A549 (cell line): ENCODE results near the gene CYP27B1. TPM values are rescaled to one million over a fixed set of nuclear protein-coding genes. Genes with fewer than 3 reads are reported as not detected.

Experiments
- ATAC-seq, 2 experiments: fragments of 200-7000 bp in 1 of 2; fragments of >200 bp in 1 of 2; cut with Nextera tagmentation in 1 of 2; cut with Tn5 transposase in 1 of 2; 3 replicates each; pipeline versions ENCODE4 v1.8.0 to v1.9.1; 2018 to 2020; ENCODE audit warnings: mild to moderate bottlenecking in 1 of 2, moderate library complexity in 1 of 2
- CTCF ChIA-PET: fragments of 300-600 bp; sonication (Branson Sonifier 250); formaldehyde crosslinking; extraction: SDS; loops from one replicate; lab custom pipeline; 2021; ENCODE audit warnings: antibody characterized with exemption, inconsistent platforms; lab: Yijun Ruan, JAX
- POLR2A ChIA-PET: fragments of 350-600 bp; formaldehyde crosslinking; extraction: SDS; loops from one replicate; lab custom pipeline; 2021; ENCODE audit warnings: antibody characterized with exemption, inconsistent platforms; lab: Yijun Ruan, JAX
- DNase-seq, 2 experiments: peaks; one replicate each; pipeline versions ENCODE4 v3.0.0 to v3.0.0-alpha.2; 2011 to 2016; ENCODE audit warnings: low read depth in 1 of 2, low spot score in 1 of 2
- FAIRE-seq: peaks from 2 replicates; lab custom pipeline; 2011; peaks lifted over from hg19 to GRCh38; lab: Jason Lieb, UNC
- H3K27ac ChIP-seq, 2 experiments: fragments of >200 bp; sonication (Bioruptor Twin); formaldehyde crosslinking; 3 replicates each; pipeline ENCODE4 v1.5.1; 2016 to 2017
- H3K4me1 ChIP-seq: fragments of >200 bp; sonication (Bioruptor Twin); formaldehyde crosslinking; 3 replicates; pipeline ENCODE4 v1.6.1; 2016
- H3K4me2 ChIP-seq: fragments of >200 bp; sonication (Bioruptor Twin); formaldehyde crosslinking; 3 replicates; pipeline ENCODE4 v1.6.1; 2016
- H3K4me3 ChIP-seq: fragments of >200 bp; sonication (Bioruptor Twin); formaldehyde crosslinking; 3 replicates; pipeline ENCODE4 v1.5.1; 2016
- H3K9me3 ChIP-seq: fragments of >200 bp; sonication (Bioruptor Twin); formaldehyde crosslinking; 3 replicates; pipeline ENCODE4 v1.6.1; 2016
- CBX2 ChIP-seq: fragments of 200-600 bp; sonication (generic); IDR thresholded peaks from 2 replicates; pipeline ENCODE4 v1.6.1; 2016; ENCODE audit warnings: low read depth, mild to moderate bottlenecking, borderline replicate concordance
- CHD2 ChIP-seq: fragments of 150-350 bp; IDR thresholded peaks from 2 replicates; pipeline ENCODE4 v1.6.1; 2014; ENCODE audit warnings: low read length; ENCODE audit not compliant: partially characterized antibody
- FOXS1 ChIP-seq: fragments of 250-450 bp; sonication (Bioruptor Pico); IDR thresholded peaks from 2 replicates; pipeline ENCODE4 v1.5.0; 2020; ENCODE audit warnings: mild to moderate bottlenecking, moderate library complexity
- HEYL ChIP-seq: fragments of 250-450 bp; sonication (Bioruptor Pico); IDR thresholded peaks from 2 replicates; pipeline ENCODE4 v1.8.0; 2021; ENCODE audit warnings: mild to moderate bottlenecking, moderate library complexity
- HOXB13 ChIP-seq: fragments of 250-450 bp; sonication (Bioruptor Pico); IDR thresholded peaks from 2 replicates; pipeline ENCODE4 v1.5.0; 2020; ENCODE audit warnings: low read depth, mild to moderate bottlenecking, moderate library complexity
- PHF8 ChIP-seq: fragments of 200-600 bp; sonication (generic); IDR thresholded peaks from 2 replicates; pipeline ENCODE4 v1.6.1; 2016; ENCODE audit warnings: low read depth, mild to moderate bottlenecking, antibody characterized with exemption, moderate library complexity, borderline replicate concordance
- POLR2A ChIP-seq: IDR thresholded peaks from 2 replicates; pipeline ENCODE4 v1.6.1; 2012; ENCODE audit warnings: mild to moderate bottlenecking, low read length
- RAD21 ChIP-seq, 2 experiments: fragments of >200 bp in 1 of 2; sonication (Bioruptor Twin) in 1 of 2; formaldehyde crosslinking in 1 of 2; IDR thresholded peaks in 1 of 2; conservative IDR thresholded peaks in 1 of 2; 2 replicates in 1 of 2; 3 replicates in 1 of 2; pipeline ENCODE4 v1.6.1; 2012 to 2018; ENCODE audit warnings: inconsistent platforms in 1 of 2
- SMC3 ChIP-seq: fragments of >200 bp; sonication (Bioruptor Twin); formaldehyde crosslinking; IDR thresholded peaks from 3 replicates; pipeline ENCODE4 v1.6.1; 2018; ENCODE audit warnings: inconsistent platforms
- SREBF2 ChIP-seq: fragments of 450-650 bp; IDR thresholded peaks from 2 replicates; pipeline ENCODE4 v1.6.1; 2014; ENCODE audit warnings: mild to moderate bottlenecking, moderate library complexity
- TFCP2L1 ChIP-seq: fragments of 250-450 bp; sonication (Bioruptor Pico); IDR thresholded peaks from 2 replicates; pipeline ENCODE4 v1.5.0; 2021; ENCODE audit warnings: mild to moderate bottlenecking
- TP53 ChIP-seq: fragments of 250-450 bp; sonication (Bioruptor Pico); IDR thresholded peaks from 2 replicates; pipeline ENCODE4 v1.5.0; 2021; ENCODE audit warnings: mild to moderate bottlenecking, moderate library complexity
- ZC3H11A ChIP-seq: fragments of 450-650 bp; IDR thresholded peaks from 2 replicates; pipeline ENCODE4 v1.6.1; 2014; ENCODE audit warnings: antibody characterized with exemption, mild to moderate bottlenecking
- WGBS: methylation state at CpG from one replicate; pipeline ENCODE4 v1.1.6; 2017; ENCODE audit errors: missing lambda C conversion rate; 5-methylcytosine and 5-hydroxymethylcytosine counted together
- polyA plus RNA-seq, 4 experiments: library from polyadenylated mRNA; depleted of rRNA in 3 of 4; stranded (reverse); fragments of >200 nt; fragmentation: RNase III in 1 of 4; extraction: RNeasy Plus Mini Kit Qiagen cat#74134 plus additional on column Dnase treatment in 1 of 4; gene quantifications; 2 replicates in 3 of 4; 3 replicates in 1 of 4; pipeline ENCODE4 v1.2.3, GENCODE V29; 2011 to 2017
- TF ChIP-seq, protein P1 (sequence below): fragments of 150-350 bp; IDR thresholded peaks from 2 replicates; pipeline ENCODE4 v1.6.1; 2014; ENCODE audit warnings: low read depth, mild to moderate bottlenecking, low read length
- TF ChIP-seq, protein P2 (sequence below): IDR thresholded peaks from 2 replicates; pipeline ENCODE4 v1.6.1; 2012
- TF ChIP-seq, protein P3 (sequence below): IDR thresholded peaks from 2 replicates; pipeline ENCODE4 v1.6.1; 2012; ENCODE audit warnings: low read depth, borderline replicate concordance
- TF ChIP-seq, protein P4 (sequence below): fragments of >200 bp; sonication (Bioruptor Twin); formaldehyde crosslinking; IDR thresholded peaks from 3 replicates; pipeline ENCODE4 v1.6.1; 2016
- TF ChIP-seq, protein P5 (sequence below): fragments of >200 bp; sonication (Bioruptor Twin); formaldehyde crosslinking; IDR thresholded peaks from 3 replicates; pipeline ENCODE4 v1.5.1; 2016

The CYP27B1 gene
- polyA plus RNA-seq, 2 of the 4 experiments (the other 2 are of a cell fraction), result 1.9 to 2.3 TPM

DNA sequence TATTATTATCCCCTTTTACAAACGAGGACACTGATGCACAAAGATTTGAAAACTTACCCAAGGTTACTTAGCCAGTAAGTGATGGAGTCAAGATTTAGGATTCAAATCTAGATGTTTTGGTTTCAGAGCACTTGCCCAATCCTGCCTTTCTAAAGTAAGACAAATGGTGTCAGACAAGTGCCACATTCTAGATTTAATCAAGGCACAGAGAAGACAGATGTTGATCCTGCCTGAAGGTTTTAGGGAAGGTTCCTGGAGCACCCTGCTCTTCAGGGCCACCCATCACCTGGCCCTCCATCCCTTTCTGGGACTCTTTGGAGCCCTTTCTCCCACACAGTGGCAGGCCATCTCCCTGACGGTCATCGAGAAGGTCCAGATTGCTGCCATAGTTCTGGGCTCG lies 9.1 kb downstream of the CYP27B1 start:
- H3K27ac ChIP-seq, result no peak overlapping the region
- peaks cover 26% of the 10 kb centered on the region for H3K4me1 ChIP-seq
- H3K4me2 ChIP-seq, result no peak overlapping the region
- 72% methylated on average over 4 of the region's 4 CpGs for WGBS
- FAIRE-seq (no peak), DNase-seq (no peak), ATAC-seq (no peak)
- no peak overlapping the region for H3K4me3 ChIP-seq
- H3K9me3 ChIP-seq, result no peaks in the 10 kb centered on the region
- ChIA-PET POLR2A (no interaction called here), CTCF (interaction anchor here (1.3 to 2.9 kb wide), 6 partner anchors 13 to 101 kb away, joined by 3 to 22 read pairs (median 8); partner anchors contain the start of gene TSPAN31)
- TF ChIP-seq FOXS1 (CRISPR knock-in tag) (no peak), CBX2 (no peak), SREBF2 (no peak), RAD21 (conservative IDR thresholded peaks at IDR 0.05 in 1 of 2, IDR thresholded peaks at IDR 0.05 in 1 of 2) (no peak), TFCP2L1 (CRISPR knock-in tag) (no peak), HOXB13 (CRISPR knock-in tag) (no peak), PHF8 (no peak), SMC3 (no peak), HEYL (CRISPR knock-in tag) (no peak), CHD2 (no peak), ZC3H11A (no peak)
- TF ChIP-seq, protein P1, sequence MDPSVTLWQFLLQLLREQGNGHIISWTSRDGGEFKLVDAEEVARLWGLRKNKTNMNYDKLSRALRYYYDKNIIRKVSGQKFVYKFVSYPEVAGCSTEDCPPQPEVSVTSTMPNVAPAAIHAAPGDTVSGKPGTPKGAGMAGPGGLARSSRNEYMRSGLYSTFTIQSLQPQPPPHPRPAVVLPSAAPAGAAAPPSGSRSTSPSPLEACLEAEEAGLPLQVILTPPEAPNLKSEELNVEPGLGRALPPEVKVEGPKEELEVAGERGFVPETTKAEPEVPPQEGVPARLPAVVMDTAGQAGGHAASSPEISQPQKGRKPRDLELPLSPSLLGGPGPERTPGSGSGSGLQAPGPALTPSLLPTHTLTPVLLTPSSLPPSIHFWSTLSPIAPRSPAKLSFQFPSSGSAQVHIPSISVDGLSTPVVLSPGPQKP, result no peak
- TF ChIP-seq, protein P2, sequence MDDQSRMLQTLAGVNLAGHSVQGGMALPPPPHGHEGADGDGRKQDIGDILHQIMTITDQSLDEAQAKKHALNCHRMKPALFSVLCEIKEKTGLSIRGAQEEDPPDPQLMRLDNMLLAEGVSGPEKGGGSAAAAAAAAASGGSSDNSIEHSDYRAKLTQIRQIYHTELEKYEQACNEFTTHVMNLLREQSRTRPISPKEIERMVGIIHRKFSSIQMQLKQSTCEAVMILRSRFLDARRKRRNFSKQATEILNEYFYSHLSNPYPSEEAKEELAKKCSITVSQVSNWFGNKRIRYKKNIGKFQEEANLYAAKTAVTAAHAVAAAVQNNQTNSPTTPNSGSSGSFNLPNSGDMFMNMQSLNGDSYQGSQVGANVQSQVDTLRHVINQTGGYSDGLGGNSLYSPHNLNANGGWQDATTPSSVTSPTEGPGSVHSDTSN, result no peak
- TF ChIP-seq, protein P3, sequence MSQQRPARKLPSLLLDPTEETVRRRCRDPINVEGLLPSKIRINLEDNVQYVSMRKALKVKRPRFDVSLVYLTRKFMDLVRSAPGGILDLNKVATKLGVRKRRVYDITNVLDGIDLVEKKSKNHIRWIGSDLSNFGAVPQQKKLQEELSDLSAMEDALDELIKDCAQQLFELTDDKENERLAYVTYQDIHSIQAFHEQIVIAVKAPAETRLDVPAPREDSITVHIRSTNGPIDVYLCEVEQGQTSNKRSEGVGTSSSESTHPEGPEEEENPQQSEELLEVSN, result no peak
- TF ChIP-seq, protein P4, sequence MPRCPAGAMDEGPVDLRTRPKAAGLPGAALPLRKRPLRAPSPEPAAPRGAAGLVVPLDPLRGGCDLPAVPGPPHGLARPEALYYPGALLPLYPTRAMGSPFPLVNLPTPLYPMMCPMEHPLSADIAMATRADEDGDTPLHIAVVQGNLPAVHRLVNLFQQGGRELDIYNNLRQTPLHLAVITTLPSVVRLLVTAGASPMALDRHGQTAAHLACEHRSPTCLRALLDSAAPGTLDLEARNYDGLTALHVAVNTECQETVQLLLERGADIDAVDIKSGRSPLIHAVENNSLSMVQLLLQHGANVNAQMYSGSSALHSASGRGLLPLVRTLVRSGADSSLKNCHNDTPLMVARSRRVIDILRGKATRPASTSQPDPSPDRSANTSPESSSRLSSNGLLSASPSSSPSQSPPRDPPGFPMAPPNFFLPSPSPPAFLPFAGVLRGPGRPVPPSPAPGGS, result no peak

DNA sequence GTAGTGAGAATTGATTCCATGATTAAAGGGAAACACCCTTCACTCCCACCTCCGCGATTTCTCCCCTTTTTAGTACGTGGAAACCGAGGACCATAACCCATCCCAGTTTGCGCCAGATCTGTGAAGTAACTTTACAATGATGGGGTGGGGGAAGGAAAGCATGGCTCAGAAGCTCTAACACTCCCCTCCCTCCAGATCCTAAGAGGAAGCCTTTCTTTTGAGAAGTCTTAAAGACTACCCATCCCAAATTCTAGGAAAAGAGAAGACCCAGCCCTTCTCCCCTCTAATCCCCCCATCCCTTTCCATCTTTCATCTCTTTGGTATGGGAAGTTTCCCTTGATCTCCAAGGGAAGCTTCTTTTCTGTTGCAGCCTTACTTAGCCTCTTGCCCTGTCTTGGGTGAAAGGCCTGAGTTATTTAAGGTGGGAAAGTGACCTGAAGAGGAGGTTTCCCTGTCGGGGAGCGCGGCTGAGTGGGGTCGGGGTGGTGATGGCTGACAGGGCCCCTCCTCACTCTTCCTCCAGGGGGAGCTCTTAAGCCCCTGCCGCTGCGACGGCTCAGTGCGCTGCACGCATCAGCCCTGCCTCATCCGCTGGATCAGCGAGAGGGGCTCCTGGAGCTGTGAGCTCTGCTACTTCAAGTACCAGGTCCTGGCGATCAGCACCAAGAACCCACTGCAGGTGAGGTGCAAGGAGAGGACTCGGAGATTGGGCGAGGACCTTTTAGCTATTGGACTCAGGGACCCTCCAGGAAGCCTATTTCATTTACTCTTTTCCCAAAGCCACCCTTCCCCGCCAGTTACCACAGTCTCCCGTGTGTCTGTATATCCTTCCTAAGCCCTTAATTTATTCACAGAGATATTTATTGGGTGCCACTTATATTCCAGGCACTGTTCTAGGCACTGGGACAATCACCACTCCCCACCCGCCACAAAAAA lies 10.2 kb downstream of the CYP27B1 start:
- H3K4me1 ChIP-seq, result peaks cover 28% of the 10 kb centered on the region
- peak overlapping the region; percentile 99 for H3K4me2 ChIP-seq
- ATAC-seq (peak; percentile 43 to 77), DNase-seq (peak; percentile 67 to 94), FAIRE-seq (no peak)
- no peaks in the 10 kb centered on the region for H3K9me3 ChIP-seq
- no peak for TF ChIP-seq TP53 (CRISPR knock-in tag)
- TF ChIP-seq, protein P5, sequence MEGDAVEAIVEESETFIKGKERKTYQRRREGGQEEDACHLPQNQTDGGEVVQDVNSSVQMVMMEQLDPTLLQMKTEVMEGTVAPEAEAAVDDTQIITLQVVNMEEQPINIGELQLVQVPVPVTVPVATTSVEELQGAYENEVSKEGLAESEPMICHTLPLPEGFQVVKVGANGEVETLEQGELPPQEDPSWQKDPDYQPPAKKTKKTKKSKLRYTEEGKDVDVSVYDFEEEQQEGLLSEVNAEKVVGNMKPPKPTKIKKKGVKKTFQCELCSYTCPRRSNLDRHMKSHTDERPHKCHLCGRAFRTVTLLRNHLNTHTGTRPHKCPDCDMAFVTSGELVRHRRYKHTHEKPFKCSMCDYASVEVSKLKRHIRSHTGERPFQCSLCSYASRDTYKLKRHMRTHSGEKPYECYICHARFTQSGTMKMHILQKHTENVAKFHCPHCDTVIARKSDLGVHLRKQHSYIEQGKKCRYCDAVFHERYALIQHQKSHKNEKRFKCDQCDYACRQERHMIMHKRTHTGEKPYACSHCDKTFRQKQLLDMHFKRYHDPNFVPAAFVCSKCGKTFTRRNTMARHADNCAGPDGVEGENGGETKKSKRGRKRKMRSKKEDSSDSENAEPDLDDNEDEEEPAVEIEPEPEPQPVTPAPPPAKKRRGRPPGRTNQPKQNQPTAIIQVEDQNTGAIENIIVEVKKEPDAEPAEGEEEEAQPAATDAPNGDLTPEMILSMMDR, result peak; percentile 75
- TF ChIP-seq RAD21 (conservative IDR thresholded peaks at IDR 0.05 in 1 of 2, IDR thresholded peaks at IDR 0.05 in 1 of 2), result peak; percentile 31 to 38; a peak in 2 of 5 replicates
- TF ChIP-seq, protein P4, result no peak
- TF ChIP-seq POLR2A, result no peak
- peak; percentile 29; the same call in 2 of the 3 replicates for TF ChIP-seq SMC3
- no peak overlapping the region for H3K27ac ChIP-seq
- ChIA-PET CTCF (interaction anchor here (0.6 to 4.1 kb wide), 37 partner anchors 10 to 1826 kb away, joined by 3 to 117 read pairs (median 5); partner anchors contain the start of genes CTDSP2, CYP27B1, DGKA and PIP4K2C), POLR2A (interaction anchor here (0.6 to 1.2 kb wide), 4 partner anchors 9 to 139 kb away, joined by 3 to 5 read pairs (median 3); partner anchors contain the start of genes EEF1AKMT3 and METTL1)
- WGBS, result 19% methylated on average over 22 of the region's 22 CpGs
- H3K4me3 ChIP-seq, result peak overlapping the region; percentile 77
